HCT116 (cell line): ENCODE results near the gene ACVRL1. TPM values are rescaled to one million over a fixed set of nuclear protein-coding genes. Genes with fewer than 3 reads are reported as not detected.

Experiments used
- ATAC-seq: fragments of 200-7000 bp; cut with Tn5 transposase; 2 replicates; pipeline ENCODE4 v1.9.1; 2020; ENCODE audit warnings: mild to moderate bottlenecking, moderate library complexity
- BruUV-seq: library from RNA; stranded (reverse); fragments of 400-500 nt; replicated peaks from 2 replicates; lab custom pipeline; 2021; lab: Mats Ljungman, UMichigan
- CTCF ChIA-PET: fragments of 300-600 bp; sonication (Branson Sonifier 250); formaldehyde crosslinking; loops from one replicate; lab custom pipeline; 2021; ENCODE audit warnings: antibody characterized with exemption; lab: Charles Lee
- POLR2A ChIA-PET: fragments of 300-600, 350-600 bp; sonication (Branson Sonifier 250); formaldehyde crosslinking; loops from one replicate; lab custom pipeline; 2021; ENCODE audit warnings: antibody characterized with exemption; lab: Charles Lee
- RAD21 ChIA-PET, 2 experiments: fragments of 300-600 bp; sonication (Branson Sonifier 250); formaldehyde crosslinking; loops; one replicate each; lab custom pipeline; 2023; ENCODE audit warnings: low total read pairs in 2 of 2; ENCODE audit not compliant: uncharacterized antibody in 2 of 2, unreplicated experiment in 2 of 2, low non-redundant PET in 1 of 2; lab: Charles Lee
- DNase-seq: peaks from one replicate; pipeline ENCODE4 v3.0.0-alpha.2; 2010; ENCODE audit warnings: low read depth, low spot score
- H2AFZ ChIP-seq: fragments of 200-600 bp; shearing (Covaris generic), sonication (generic); 2 replicates; pipeline ENCODE4 v1.6.1; 2017; ENCODE audit warnings: low read depth, mixed run types, mixed read lengths, antibody characterized with exemption, low read length; ENCODE audit not compliant: poor library complexity, severe bottlenecking
- H3K27ac ChIP-seq: 2 replicates; pipeline ENCODE4 v1.5.1; 2012; ENCODE audit warnings: low read depth, low read length
- H3K27me3 ChIP-seq: fragments of 200-600 bp; sonication (generic); 2 replicates; pipeline ENCODE4 v1.6.1; 2016; ENCODE audit warnings: mixed run types, low read length, mixed read lengths; ENCODE audit not compliant: insufficient read depth
- H3K36me3 ChIP-seq, 2 experiments: fragments of 200-500 bp in 1 of 2; fragments of 200-600 bp in 1 of 2; sonication (Bioruptor generic) in 1 of 2; sonication (generic) in 1 of 2; 2 replicates each; pipeline versions ENCODE4 v1.5.1 to v1.6.1; 2014 to 2016; ENCODE audit warnings: low read length in 2 of 2, inconsistent platforms in 1 of 2, mixed read lengths in 1 of 2, mixed run types in 1 of 2; ENCODE audit not compliant: insufficient read depth in 2 of 2, control insufficient read depth in 1 of 2
- H3K4me1 ChIP-seq, 2 experiments: fragments of 200-600 bp in 1 of 2; sonication (generic) in 1 of 2; 2 replicates each; pipeline versions ENCODE4 v1.5.1 to v1.6.1; 2012 to 2017; ENCODE audit warnings: low read length in 2 of 2, inconsistent platforms in 1 of 2, mild to moderate bottlenecking in 1 of 2, mixed read lengths in 1 of 2, mixed run types in 1 of 2, moderate library complexity in 1 of 2; ENCODE audit not compliant: insufficient read depth in 2 of 2, control insufficient read depth in 1 of 2
- H3K4me2 ChIP-seq: fragments of 200-600 bp; sonication (generic); 2 replicates; pipeline ENCODE4 v1.6.1; 2017; ENCODE audit warnings: mixed run types, low read length, mixed read lengths
- H3K4me3 ChIP-seq, 2 experiments: fragments of 200-600 bp in 1 of 2; sonication (generic) in 1 of 2; replicated peaks in 1 of 2; 2 replicates each; pipeline ENCODE4 v1.5.1; 2011 to 2016; ENCODE audit warnings: low read length in 2 of 2, control low read depth in 1 of 2, low read depth in 1 of 2, mild to moderate bottlenecking in 1 of 2, mixed read lengths in 1 of 2, mixed run types in 1 of 2
- H3K79me2 ChIP-seq: fragments of 200-600 bp; sonication (generic); 2 replicates; pipeline ENCODE4 v1.6.1; 2017; ENCODE audit warnings: mild to moderate bottlenecking, mixed run types, low read length, moderate library complexity, mixed read lengths; ENCODE audit not compliant: insufficient read depth
- H3K9ac ChIP-seq: fragments of 200-600 bp; sonication (generic); 2 replicates; pipeline ENCODE4 v1.6.1; 2016; ENCODE audit warnings: low read length, mixed read lengths
- H3K9me2 ChIP-seq: fragments of 200-600 bp; sonication (generic), shearing (Covaris generic); 2 replicates; pipeline ENCODE4 v1.6.1; 2017; ENCODE audit warnings: mixed run types, mild to moderate bottlenecking, moderate library complexity; ENCODE audit not compliant: insufficient read depth
- H3K9me3 ChIP-seq, 2 experiments: fragments of 200-500 bp in 1 of 2; fragments of 200-600 bp in 1 of 2; sonication (Bioruptor generic) in 1 of 2; sonication (generic) in 1 of 2; 2 replicates each; pipeline ENCODE4 v1.6.1; 2014 to 2017; ENCODE audit warnings: low read length in 2 of 2, mixed read lengths in 2 of 2, inconsistent platforms in 1 of 2, low read depth in 1 of 2, mild to moderate bottlenecking in 1 of 2, mixed run types in 1 of 2, moderate library complexity in 1 of 2; ENCODE audit not compliant: control insufficient read depth in 1 of 2, insufficient read depth in 1 of 2
- H4K20me1 ChIP-seq: fragments of 200-600 bp; sonication (generic), shearing (Covaris generic); 2 replicates; pipeline ENCODE4 v1.6.1; 2017; ENCODE audit warnings: mixed run types, mild to moderate bottlenecking, moderate library complexity; ENCODE audit not compliant: insufficient read depth
- REST ChIP-seq: IDR thresholded peaks from 2 replicates; pipeline ENCODE4 v1.6.1; 2012; ENCODE audit warnings: low read depth
- intact Hi-C: fragments of 100-400 bp; cut with micrococcal nuclease; formaldehyde crosslinking; loops from 2 replicates; pipeline ENCODE4 v1.10.0; 2022
- total RNA-seq: library from RNA; stranded (reverse); gene quantifications from one replicate; pipeline ENCODE4 v1.2.1, GENCODE V29; 2021; ENCODE audit not compliant: unreplicated experiment
- TF ChIP-seq, protein P1 (sequence below), 3 experiments: fragments of 200-600 bp in 1 of 3; sonication (generic) in 1 of 3; IDR thresholded peaks in 2 of 3; conservative IDR thresholded peaks in 1 of 3; 2 replicates each; pipeline ENCODE4 v1.5.1; 2012 to 2017; ENCODE audit warnings: low read depth in 2 of 3, low read length in 2 of 3, antibody characterized with exemption in 1 of 3, borderline replicate concordance in 1 of 3, control low read depth in 1 of 3, mild to moderate bottlenecking in 1 of 3, mixed read lengths in 1 of 3, mixed run types in 1 of 3, moderate library complexity in 1 of 3; ENCODE audit not compliant: insufficient read depth in 1 of 3

The ACVRL1 gene
- total RNA-seq, 1 experiment from 2014 or later, result 2.5 TPM

DNA sequence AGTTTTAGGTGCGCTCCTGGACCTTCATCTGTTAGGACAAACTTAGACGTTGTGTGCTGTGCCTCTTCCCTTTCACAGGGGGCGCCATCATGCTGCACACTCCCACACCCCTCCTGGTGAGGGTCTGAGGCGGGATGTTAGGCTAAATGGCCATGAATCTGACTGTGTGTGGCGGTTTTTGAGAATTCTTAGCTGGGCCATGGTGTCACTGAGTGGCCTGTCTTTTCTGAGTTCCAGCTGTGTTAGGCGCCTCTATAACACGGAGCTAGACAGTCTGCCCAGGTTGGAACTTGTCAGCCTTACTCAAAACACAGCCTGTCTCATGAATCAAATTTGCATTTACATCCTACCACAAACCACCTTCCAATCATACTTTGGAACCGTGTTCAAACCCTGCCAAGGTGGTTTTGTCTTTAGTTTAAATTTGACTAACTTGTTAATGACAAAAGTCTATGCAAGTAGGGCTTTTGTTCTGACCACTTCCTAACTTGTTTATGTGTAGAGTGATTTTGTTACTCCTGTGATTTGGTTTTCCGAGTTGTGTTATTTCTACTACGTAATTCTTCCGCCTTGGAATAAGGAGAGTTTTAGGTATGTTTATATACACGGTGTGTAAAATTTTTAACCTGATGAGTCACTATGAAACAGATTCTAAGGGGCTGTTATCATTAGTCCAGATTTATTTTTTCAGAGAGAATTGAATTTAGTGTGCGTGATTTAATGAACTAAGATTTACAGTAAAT is 63.8 kb downstream of the ACVRL1 start:
- intact Hi-C loops, result no loop called here
- H3K4me3 ChIP-seq, result no peak overlapping the region
- H3K27me3 ChIP-seq, result no peaks in the 10 kb centered on the region
- no TSS peak for BruUV-seq
- DNase-seq (no peak), ATAC-seq (peak; percentile 78)
- H3K9ac ChIP-seq, result no peak overlapping the region
- peaks cover 66% of the 10 kb centered on the region for H3K79me2 ChIP-seq
- H3K9me3 ChIP-seq, result no peaks in the 10 kb centered on the region
- H3K36me3 ChIP-seq, result peaks cover 0 to 1% of the 10 kb centered on the region in 2 experiments; a peak in 2 of 4 replicates
- ChIA-PET POLR2A (no interaction called here), RAD21 (no interaction called here), CTCF (interaction anchor here (0.6 to 2.8 kb wide), 4 partner anchors 9 to 50 kb away, joined by 3 to 14 read pairs (median 3); no protein-coding TSS in a partner anchor)
- H3K27ac ChIP-seq, result no peak overlapping the region
- TF ChIP-seq REST, result no peak
- TF ChIP-seq, protein P1, sequence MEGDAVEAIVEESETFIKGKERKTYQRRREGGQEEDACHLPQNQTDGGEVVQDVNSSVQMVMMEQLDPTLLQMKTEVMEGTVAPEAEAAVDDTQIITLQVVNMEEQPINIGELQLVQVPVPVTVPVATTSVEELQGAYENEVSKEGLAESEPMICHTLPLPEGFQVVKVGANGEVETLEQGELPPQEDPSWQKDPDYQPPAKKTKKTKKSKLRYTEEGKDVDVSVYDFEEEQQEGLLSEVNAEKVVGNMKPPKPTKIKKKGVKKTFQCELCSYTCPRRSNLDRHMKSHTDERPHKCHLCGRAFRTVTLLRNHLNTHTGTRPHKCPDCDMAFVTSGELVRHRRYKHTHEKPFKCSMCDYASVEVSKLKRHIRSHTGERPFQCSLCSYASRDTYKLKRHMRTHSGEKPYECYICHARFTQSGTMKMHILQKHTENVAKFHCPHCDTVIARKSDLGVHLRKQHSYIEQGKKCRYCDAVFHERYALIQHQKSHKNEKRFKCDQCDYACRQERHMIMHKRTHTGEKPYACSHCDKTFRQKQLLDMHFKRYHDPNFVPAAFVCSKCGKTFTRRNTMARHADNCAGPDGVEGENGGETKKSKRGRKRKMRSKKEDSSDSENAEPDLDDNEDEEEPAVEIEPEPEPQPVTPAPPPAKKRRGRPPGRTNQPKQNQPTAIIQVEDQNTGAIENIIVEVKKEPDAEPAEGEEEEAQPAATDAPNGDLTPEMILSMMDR (IDR thresholded peaks at IDR 0.05 in 2 of 3, conservative IDR thresholded peaks at IDR 0.05 in 1 of 3; ENCODE audit: borderline replicate concordance in 1 of 3, insufficient read depth in 1 of 3, low read depth in 2 of 3, low read length in 2 of 3), result peak in 2 of 3 experiments; percentile 79 to 85; a peak in 4 of 6 replicates
- no peak overlapping the region for H3K4me2 ChIP-seq
- H4K20me1 ChIP-seq, result no peaks in the 10 kb centered on the region
- no peaks in the 10 kb centered on the region for H3K9me2 ChIP-seq
- H3K4me1 ChIP-seq, result peaks cover 12 to 17% of the 10 kb centered on the region in 2 experiments
- H2AFZ ChIP-seq, result no peak overlapping the region
